ENCODE measurements around the gene AXIN1. TPM values are rescaled to one million over a fixed set of nuclear protein-coding genes. Genes with fewer than 3 reads are reported as not detected.
A peak's percentile ranks its signal among the peaks of the same experiment; 100 is the strongest.

Gene AXIN1
- total and polyA plus RNA-seq, 9 of the 15 experiments (the other 6 are each of a cell fraction or from before 2014, with no cell fraction given) = 0.42 to 58.0 (median 25.9) TPM

GRCh38 chr16:391885-392335 lies 39.4 kb upstream of the AXIN1 start:
- Histone ChIP-seq H3K9ac (ENCODE audit: insufficient read depth in 1 of 2, low read depth in 2 of 2, low read length in 2 of 2) (no peak overlapping the region), H3K79me2 (ENCODE audit: control insufficient read depth, insufficient read depth, low read length) (peaks cover 18% of the 10 kb centered on the region), H3K4me1 (replicated peaks in 1 of 2; ENCODE audit: control insufficient read depth in 2 of 2, insufficient read depth in 2 of 2, low read length in 2 of 2) (peaks cover 7 to 42% of the 10 kb centered on the region in 2 experiments), H4K20me1 (replicated peaks; ENCODE audit: control insufficient read depth, insufficient read depth, low read length) (no peaks in the 10 kb centered on the region), H3K9me3 (replicated peaks; ENCODE audit: control insufficient read depth, insufficient read depth, low read depth, low read length) (peaks cover 3% of the 10 kb centered on the region; the same call in 1 of the 2 replicates), H2AFZ (ENCODE audit: low read depth, low read length) (no peak overlapping the region), H3K36me3 (ENCODE audit: control insufficient read depth, insufficient read depth, low read length) (no peaks in the 10 kb centered on the region), H3K27me3 (ENCODE audit: control insufficient read depth in 2 of 2, insufficient read depth in 2 of 2, low read length in 2 of 2) (no peaks in the 10 kb centered on the region), H3K9me1 (ENCODE audit: control insufficient read depth, insufficient read depth, low read length) (no peaks in the 10 kb centered on the region), H3K4me3 (no peak overlapping the region), H3K4me2 (ENCODE audit: insufficient read depth, low read length) (no peak overlapping the region), H3K27ac (ENCODE audit: extremely low read depth, low read depth, low read length) (no peak overlapping the region)
- in situ Hi-C loops (cut with MboI) = loop anchor here (10.0 kb wide), 1 partner anchor 283 kb away; the partner anchor contains the start of gene RHBDL1
- FAIRE-seq = peak; percentile 54
- ChIA-PET POLR2A (interaction anchor here (0.5 to 1.0 kb wide), 2 partner anchors 24 to 229 kb away, joined by 3 read pairs; no protein-coding TSS in a partner anchor), CTCF (ENCODE audit: low intra/inter-chr PET ratio) (interaction anchor here (0.7 kb wide), 1 partner anchor 349 kb away, joined by 4 read pairs; the partner anchor contains the start of gene CIAO3)
- peak; percentile 72 for ATAC-seq
- DNase-seq (ENCODE audit: extremely low read depth in 1 of 4, low spot score in 3 of 4) = peak; percentile 56 to 76 (median 68)
- WGBS (ENCODE audit: insufficient coverage, low coverage, missing lambda C conversion rate) = 72% methylated on average over 7 of the region's 7 CpGs
- intact Hi-C loops (cut with micrococcal nuclease) = loop anchor here (10.0 kb wide), 2 partner anchors 93 to 273 kb away; partner anchors contain the start of gene RHOT2
- BruUV-seq (replicated peaks) = no TSS peak
- TF ChIP-seq SP1 (CRISPR knock-in tag; IDR thresholded peaks at IDR 0.05) (peak; percentile 63; the same call in 1 of the 2 replicates), ZEB2 (IDR thresholded peaks at IDR 0.05) (peak; percentile 43; the same call in 1 of the 2 replicates), ZNF57 (CRISPR knock-in tag; IDR thresholded peaks at IDR 0.05) (no peak), NFATC3 (IDR thresholded peaks at IDR 0.05) (no peak), CHCHD3 (CRISPR knock-in tag; IDR thresholded peaks at IDR 0.05) (no peak), CC2D1A (IDR thresholded peaks at IDR 0.05) (peak; percentile 44; the same call in 1 of the 2 replicates), CHD4 (IDR thresholded peaks at IDR 0.05; ENCODE audit: insufficient read depth, insufficient replicate concordance, low read depth, low read length, poor library complexity, severe bottlenecking) (peak; percentile 52), PHF20 (IDR thresholded peaks at IDR 0.05; ENCODE audit: partially characterized antibody) (no peak), JUN (IDR thresholded peaks at IDR 0.05; ENCODE audit: borderline replicate concordance, low read depth, low read length) (no peak; the same call in 1 of the 2 replicates), JUN (CRISPR knock-in tag; IDR thresholded peaks at IDR 0.05; ENCODE audit: borderline replicate concordance) (peak; percentile 62; the same call in 1 of the 2 replicates), DPF2 (IDR thresholded peaks at IDR 0.05) (peak; percentile 51), TEAD4 (IDR thresholded peaks at IDR 0.05; ENCODE audit: low read length) (peak; percentile 14; the same call in 1 of the 2 replicates), TEAD4 (CRISPR knock-in tag; IDR thresholded peaks at IDR 0.05; ENCODE audit: borderline replicate concordance) (no peak), SMC3 (conservative IDR thresholded peaks at IDR 0.05; ENCODE audit: insufficient read depth, low read depth, low read length) (peak; percentile 74), KAT8 (IDR thresholded peaks at IDR 0.05; ENCODE audit: low read depth) (no peak), HNRNPUL1 (IDR thresholded peaks at IDR 0.05; ENCODE audit: low read length) (no peak), ZNF740 (CRISPR knock-in tag; IDR thresholded peaks at IDR 0.05) (peak; percentile 62; the same call in 1 of the 2 replicates), ZNF740 (tag; IDR thresholded peaks at IDR 0.05) (no peak), GTF2E2 (tag; IDR thresholded peaks at IDR 0.05) (no peak), HDAC2 (IDR thresholded peaks at IDR 0.05) (peak; percentile 90; the same call in 1 of the 2 replicates), TAF1 (IDR thresholded peaks at IDR 0.05; ENCODE audit: control insufficient read depth, extremely low read depth, insufficient read depth, low read length, severe bottlenecking) (no peak), MCM2 (IDR thresholded peaks at IDR 0.05; ENCODE audit: low read depth) (no peak), CBX1 (IDR thresholded peaks at IDR 0.05; ENCODE audit: low read depth) (peak; percentile 98), RCOR1 (IDR thresholded peaks at IDR 0.05; ENCODE audit: borderline replicate concordance in 1 of 2, low read depth in 2 of 2, low read length in 2 of 2) (peak in 1 of 2 experiments; percentile 90; a peak in 2 of 4 replicates), JUND (IDR thresholded peaks at IDR 0.05; ENCODE audit: borderline replicate concordance, low read depth, low read length) (peak; percentile 34; the same call in 1 of the 2 replicates), JUND (tag; IDR thresholded peaks at IDR 0.05; ENCODE audit: borderline replicate concordance, low read depth, low read length) (no peak)

All from K562 (cell line).